K562 (cell line): ENCODE results near the gene DVL2. TPM values are rescaled to one million over a fixed set of nuclear protein-coding genes. Genes with fewer than 3 reads are reported as not detected.

ENCODE experiments used
- ATAC-seq: fragments of 200-7000 bp; cut with Tn5 transposase; 3 replicates; pipeline ENCODE4 v1.9.1; 2020; ENCODE audit warnings: moderate library complexity
- BruUV-seq: library from RNA; stranded (reverse); fragments of 400-500 nt; replicated peaks from 2 replicates; lab custom pipeline; 2021; lab: Mats Ljungman, UMichigan
- CTCF ChIA-PET: fragments of 300-600 bp; formaldehyde crosslinking; extraction: SDS; loops from one replicate; lab custom pipeline; 2021; ENCODE audit warnings: low intra/inter-chr PET ratio; lab: Yijun Ruan, JAX
- POLR2A ChIA-PET: fragments of 300-600, 350-650 bp; sonication (Branson Sonifier 250); formaldehyde crosslinking; extraction: SDS; loops from one replicate; lab custom pipeline; 2021; ENCODE audit warnings: antibody characterized with exemption, inconsistent platforms; lab: Yijun Ruan, JAX
- DNase-seq, 4 experiments: peaks; one replicate each; pipeline versions ENCODE4 v3.0.0 to v3.0.0-alpha.2; 2011 to 2018; ENCODE audit warnings: low spot score in 3 of 4, mixed read lengths in 3 of 4; ENCODE audit errors: extremely low read depth in 1 of 4
- FAIRE-seq: peaks from 2 replicates; lab custom pipeline; 2011; peaks lifted over from hg19 to GRCh38; lab: Jason Lieb, UNC
- H2AFZ ChIP-seq: 2 replicates; pipeline ENCODE4 v1.6.0; 2011; ENCODE audit warnings: low read depth, low read length, control low read depth, inconsistent platforms
- H3K27ac ChIP-seq: fragments of 200-600 bp; 3 replicates; pipeline ENCODE4 v1.8.0; 2011; ENCODE audit warnings: low read depth, mild to moderate bottlenecking, control low read depth, inconsistent platforms, low read length, moderate library complexity, mixed read lengths; ENCODE audit errors: extremely low read depth
- H3K27me3 ChIP-seq, 2 experiments: fragments of 300-600 bp in 1 of 2; 2 replicates in 1 of 2; 3 replicates in 1 of 2; pipeline versions ENCODE4 v1.6.0 to v1.8.0; 2011; ENCODE audit warnings: inconsistent platforms in 2 of 2, low read length in 2 of 2, mild to moderate bottlenecking in 1 of 2, mixed read lengths in 1 of 2, moderate library complexity in 1 of 2; ENCODE audit not compliant: control insufficient read depth in 2 of 2, insufficient read depth in 2 of 2
- H3K36me3 ChIP-seq: fragments of 300-600 bp; 3 replicates; pipeline ENCODE4 v1.8.0; 2011; ENCODE audit warnings: mild to moderate bottlenecking, low read length, inconsistent platforms; ENCODE audit not compliant: control insufficient read depth, insufficient read depth
- H3K4me1 ChIP-seq, 2 experiments: fragments of 200-600 bp in 1 of 2; replicated peaks in 1 of 2; 2 replicates in 1 of 2; 3 replicates in 1 of 2; pipeline versions ENCODE4 v1.5.1 to v1.8.0; 2011; ENCODE audit warnings: inconsistent platforms in 2 of 2, low read length in 2 of 2, mild to moderate bottlenecking in 1 of 2, mixed read lengths in 1 of 2, moderate library complexity in 1 of 2; ENCODE audit not compliant: control insufficient read depth in 2 of 2, insufficient read depth in 2 of 2
- H3K4me2 ChIP-seq: 2 replicates; pipeline ENCODE4 v1.6.1; 2011; ENCODE audit warnings: low read length, control low read depth, inconsistent platforms, mixed read lengths; ENCODE audit not compliant: insufficient read depth
- H3K4me3 ChIP-seq: fragments of 200-600 bp; sonication (generic), shearing (Covaris generic); 2 replicates; pipeline ENCODE4 v1.5.1; 2016; ENCODE audit warnings: control low read depth, inconsistent platforms
- H3K79me2 ChIP-seq: fragments of 200-600 bp; 3 replicates; pipeline ENCODE4 v1.8.0; 2011; ENCODE audit warnings: low read length, inconsistent platforms; ENCODE audit not compliant: control insufficient read depth, insufficient read depth
- H3K9ac ChIP-seq, 2 experiments: 2 replicates each; pipeline versions ENCODE4 v1.6.0 to v1.6.1; 2011; ENCODE audit warnings: low read depth in 2 of 2, low read length in 2 of 2, control low read depth in 1 of 2, inconsistent platforms in 1 of 2, mild to moderate bottlenecking in 1 of 2, mixed read lengths in 1 of 2; ENCODE audit not compliant: insufficient read depth in 1 of 2
- H3K9me1 ChIP-seq: one replicate; pipeline ENCODE4 v1.6.0; 2011; ENCODE audit warnings: inconsistent platforms, mild to moderate bottlenecking, low read length, moderate library complexity; ENCODE audit not compliant: control insufficient read depth, insufficient read depth
- H3K9me3 ChIP-seq: replicated peaks from 2 replicates; pipeline ENCODE4 v1.5.1; 2011; ENCODE audit warnings: low read depth, low read length, inconsistent platforms; ENCODE audit not compliant: control insufficient read depth, insufficient read depth
- H4K20me1 ChIP-seq: replicated peaks from 2 replicates; pipeline ENCODE4 v1.6.1; 2011; ENCODE audit warnings: low read length, inconsistent platforms, mixed read lengths; ENCODE audit not compliant: control insufficient read depth, insufficient read depth
- ETV1 ChIP-seq: fragments of 450-650 bp; conservative IDR thresholded peaks from 2 replicates; pipeline ENCODE4 v1.6.1; 2016; ENCODE audit warnings: missing genetic modification characterization, control low read depth, low read depth, missing compliant biosample characterization
- EWSR1 ChIP-seq: fragments of 450-650 bp; IDR thresholded peaks from 2 replicates; pipeline ENCODE4 v1.6.1; 2018; ENCODE audit warnings: borderline replicate concordance, mild to moderate bottlenecking, low read depth, moderate library complexity; ENCODE audit not compliant: partially characterized antibody
- HMGN3 ChIP-seq: IDR thresholded peaks from 2 replicates; pipeline ENCODE4 v1.6.1; 2011; ENCODE audit warnings: borderline replicate concordance, low read depth, mild to moderate bottlenecking, mixed read lengths, low read length; ENCODE audit not compliant: insufficient read length; ENCODE audit errors: extremely low read depth
- MAZ ChIP-seq, 2 experiments: fragments of 450-650 bp in 1 of 2; sonication (generic) in 1 of 2; formaldehyde crosslinking; IDR thresholded peaks in 1 of 2; conservative IDR thresholded peaks in 1 of 2; 2 replicates each; pipeline versions ENCODE4 v1.4.0 to v1.5.0; 2020; ENCODE audit warnings: mild to moderate bottlenecking in 1 of 2, missing genetic modification reagents in 1 of 2
- MYC ChIP-seq, 2 experiments: fragments of 250-450 bp in 1 of 2; sonication (Bioruptor Pico) in 1 of 2; IDR thresholded peaks; 2 replicates each; pipeline versions ENCODE4 v1.5.1 to v1.6.1; 2012 to 2021; ENCODE audit warnings: low read depth in 2 of 2, borderline replicate concordance in 1 of 2, improper control_type of control experiment in 1 of 2, low read length in 1 of 2, mild to moderate bottlenecking in 1 of 2, moderate library complexity in 1 of 2
- PCBP1 ChIP-seq: fragments of 200-400 bp; formaldehyde crosslinking; IDR thresholded peaks from 2 replicates; pipeline ENCODE4 v1.6.1; 2018; ENCODE audit warnings: mild to moderate bottlenecking, low read depth, low read length; ENCODE audit not compliant: poor library complexity, severe bottlenecking
- POLR2A ChIP-seq: fragments of 450-650 bp; conservative IDR thresholded peaks from 2 replicates; pipeline ENCODE4 v1.6.1; 2016
- POLR2G ChIP-seq: fragments of 200-400 bp; formaldehyde crosslinking; IDR thresholded peaks from 2 replicates; pipeline ENCODE4 v1.6.1; 2017; ENCODE audit warnings: low read depth, mild to moderate bottlenecking, antibody characterized with exemption, low read length, moderate library complexity
- RBFOX2 ChIP-seq: fragments of 200-400 bp; formaldehyde crosslinking; IDR thresholded peaks from 2 replicates; pipeline ENCODE4 v1.6.1; 2017; ENCODE audit warnings: low read depth, mild to moderate bottlenecking, low read length, moderate library complexity
- SIN3A ChIP-seq, 2 experiments: fragments of 150-350 bp in 1 of 2; IDR thresholded peaks; 2 replicates each; pipeline ENCODE4 v1.6.1; 2011 to 2016; ENCODE audit warnings: borderline replicate concordance in 2 of 2, low read depth in 2 of 2, low read length in 2 of 2, mild to moderate bottlenecking in 2 of 2, moderate library complexity in 2 of 2; ENCODE audit not compliant: control insufficient read depth in 1 of 2
- ZBTB7A ChIP-seq: IDR thresholded peaks from 2 replicates; pipeline ENCODE4 v1.6.1; 2011; ENCODE audit warnings: low read depth, mild to moderate bottlenecking, low read length, moderate library complexity, borderline replicate concordance; ENCODE audit not compliant: control insufficient read depth
- ZNF639 ChIP-seq, 2 experiments: fragments of 200-800 bp in 1 of 2; sonication (Bioruptor generic) in 1 of 2; sonication (generic) in 1 of 2; formaldehyde crosslinking in 1 of 2; IDR thresholded peaks in 1 of 2; conservative IDR thresholded peaks in 1 of 2; 2 replicates each; pipeline versions ENCODE4 v1.5.0 to v1.6.1; 2016 to 2020; ENCODE audit warnings: missing compliant biosample characterization in 1 of 2, missing genetic modification characterization in 1 of 2, missing genetic modification reagents in 1 of 2
- WGBS: fragments of 100-300 bp; shearing (Covaris generic); methylation state at CpG from one replicate; pipeline ENCODE4 v1.1.6; 2016; ENCODE audit warnings: low coverage, mixed read lengths; ENCODE audit not compliant: insufficient coverage; ENCODE audit errors: missing lambda C conversion rate; 5-methylcytosine and 5-hydroxymethylcytosine counted together
- in situ Hi-C: fragments of 300-500 bp; cut with MboI; formaldehyde crosslinking; loops from 4 replicates; pipeline ENCODE4 v1.15.0; 2018; ENCODE audit warnings: inconsistent platforms, mixed read lengths
- intact Hi-C: fragments of 100-400 bp; cut with micrococcal nuclease; formaldehyde crosslinking; loops from 2 replicates; pipeline ENCODE4 v1.14.2; 2022
- polyA plus RNA-seq, 8 experiments: library from polyadenylated mRNA; depleted of rRNA in 4 of 8; stranded (reverse) in 5 of 8; unstranded in 3 of 8; fragments of >200 nt; fragmentation: Nextera tagmentation in 2 of 8; fragmentation: Illumina TruSeq in 1 of 8; extraction: Ambion mirVana in 2 of 8; extraction: Trizol in 1 of 8; gene quantifications; 2 replicates each; pipeline versions ENCODE4 v1.2.1 to v1.2.3, GENCODE V29; 2011 to 2014; ENCODE audit warnings: inconsistent platforms in 1 of 8, missing spikeins in 1 of 8
- total RNA-seq, 7 experiments: library from RNA; depleted of rRNA in 6 of 7; stranded (reverse); fragments of >200 nt in 6 of 7; fragmentation: Illumina TruSeq in 2 of 7; extraction: Trizol in 2 of 7; gene quantifications; 2 replicates each; pipeline versions ENCODE4 v1.2.1 to v1.2.3, GENCODE V29; 2011 to 2021; ENCODE audit warnings: low replicate concordance in 1 of 7

The DVL2 gene
- total and polyA plus RNA-seq, 9 of the 15 experiments (the other 6 are each of a cell fraction or from before 2014, with no cell fraction given), result 1.3 to 49.5 (median 24.3) TPM

- no peak for TF ChIP-seq EWSR1
These were observed 4.2 kb upstream of the DVL2 start (continued) for GRCh38 chr17:7238420-7239090.

GRCh38 chr17:7237761-7238419 is 3.6 kb upstream of the DVL2 start:
- in situ Hi-C loops, result no loop called here
- TF ChIP-seq MAZ (CRISPR knock-in tag; conservative IDR thresholded peaks at IDR 0.05 in 1 of 2, IDR thresholded peaks at IDR 0.05 in 1 of 2) (peak; percentile 47 to 52; a peak in 2 of 4 replicates), ETV1 (0 out of 2 replicates have a peak, but pooled peaks have one; percentile 9), MYC (IDR thresholded peaks at IDR 0.05; ENCODE audit: low read depth, low read length) (peak; percentile 60), MYC (CRISPR knock-in tag; IDR thresholded peaks at IDR 0.05; ENCODE audit: borderline replicate concordance, low read depth) (no peak), HMGN3 (peak; percentile 78), POLR2A (peak; percentile 55), SIN3A (IDR thresholded peaks at IDR 0.05; ENCODE audit: borderline replicate concordance in 2 of 2, control insufficient read depth in 1 of 2, low read depth in 2 of 2, low read length in 2 of 2) (peak in 1 of 2 experiments; percentile 32; a peak in 1 of 4 replicates), POLR2G (peak; percentile 79), ZNF639 (CRISPR knock-in tag; conservative IDR thresholded peaks at IDR 0.05 in 1 of 2, IDR thresholded peaks at IDR 0.05 in 1 of 2) (peak in 1 of 2 experiments; percentile 91; a peak in 2 of 4 replicates), ZBTB7A (peak; percentile 47; the same call in 1 of the 2 replicates), RBFOX2 (peak; percentile 75), PCBP1 (peak; percentile 73)

More at GRCh38 chr17:7237761-7238419, 3.6 kb upstream of the DVL2 start:
- ChIA-PET POLR2A (interaction anchor here (1.1 to 6.6 kb wide), 2 partner anchors 11 to 16 kb away, joined by 3 to 73 read pairs; partner anchors contain the start of genes ACADVL and DLG4), CTCF (no interaction called here)
- WGBS, result no CpG with 5 or more reads among the region's 73 CpGs
- Histone ChIP-seq H3K9me3 (no peaks in the 10 kb centered on the region), H3K9ac (peak overlapping the region; percentile 98 to 99), H3K79me2 (peaks cover 86% of the 10 kb centered on the region), H3K27me3 (no peaks in the 10 kb centered on the region), H3K4me2 (peak overlapping the region; percentile 81; the same call in 1 of the 2 replicates), H4K20me1 (peaks cover 5% of the 10 kb centered on the region; the same call in 1 of the 2 replicates), H3K9me1 (no peaks in the 10 kb centered on the region), H2AFZ (no peak overlapping the region), H3K36me3 (peaks cover 48% of the 10 kb centered on the region; the same call in 2 of the 3 replicates), H3K4me1 (peaks cover 36 to 37% of the 10 kb centered on the region in 2 experiments; a peak in 4 of 5 replicates), H3K4me3 (peak overlapping the region; percentile 79), H3K27ac (peak overlapping the region; percentile 96; the same call in 2 of the 3 replicates)
- no peak for FAIRE-seq
- ATAC-seq, result peak; percentile 35
- DNase-seq, result peak; percentile 56 to 89 (median 72)
- no TSS peak for BruUV-seq
- intact Hi-C loops, result loop anchor here (2.0 to 5.0 kb wide), 2 partner anchors 15 to 44 kb away; partner anchors contain the start of genes ELP5 and SLC2A4
